ENCODE measurements around the gene SLC9A5. TPM values are rescaled to one million over a fixed set of nuclear protein-coding genes. Genes with fewer than 3 reads are reported as not detected.

The SLC9A5 gene
- total RNA-seq, 1 donor from 2014 or later: 0.79 TPM

- DNase-seq: no peak
Observed at GRCh38 chr16:67216612-67217490, 31.9 kb upstream of the SLC9A5 start.

- DNase-seq: no peak
Observed at GRCh38 chr16:67223992-67224391, 24.8 kb upstream of the SLC9A5 start.

DNA sequence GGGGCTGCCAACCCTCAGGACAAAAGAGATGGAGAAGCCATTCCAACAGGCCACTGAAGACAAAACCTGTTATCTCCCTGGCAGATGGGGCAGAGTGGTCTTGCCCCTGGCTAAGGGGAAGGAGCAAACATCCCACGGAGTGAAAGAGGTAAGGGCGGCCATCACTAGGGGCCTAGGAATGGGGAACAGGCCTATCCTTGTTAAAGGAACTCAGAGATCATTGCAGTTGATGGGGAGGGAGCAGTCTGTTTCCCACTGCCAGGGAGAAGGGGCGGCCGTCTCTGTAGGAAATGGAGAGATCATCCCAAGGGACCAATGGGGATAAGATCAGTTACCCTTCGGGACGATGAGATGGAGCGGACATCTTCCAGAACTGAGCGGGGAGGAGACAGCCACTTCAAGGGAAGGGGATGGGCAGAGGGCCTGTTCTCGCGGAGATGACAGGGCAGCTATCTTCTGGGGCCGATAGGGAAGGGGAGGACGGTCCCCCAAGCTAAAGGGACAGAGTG lies 22.4 kb upstream of the SLC9A5 start:
- DNase-seq: peak; percentile 44

- DNase-seq: peak; percentile 97
Observed at GRCh38 chr16:67226804-67227566, 21.8 kb upstream of the SLC9A5 start, which contains the start of gene TMEM208. Gene TMEM208, plus strand, starts transcription at chr16:67227130. Its CDS starts 89 bp downstream, at chr16:67227219.

DNA sequence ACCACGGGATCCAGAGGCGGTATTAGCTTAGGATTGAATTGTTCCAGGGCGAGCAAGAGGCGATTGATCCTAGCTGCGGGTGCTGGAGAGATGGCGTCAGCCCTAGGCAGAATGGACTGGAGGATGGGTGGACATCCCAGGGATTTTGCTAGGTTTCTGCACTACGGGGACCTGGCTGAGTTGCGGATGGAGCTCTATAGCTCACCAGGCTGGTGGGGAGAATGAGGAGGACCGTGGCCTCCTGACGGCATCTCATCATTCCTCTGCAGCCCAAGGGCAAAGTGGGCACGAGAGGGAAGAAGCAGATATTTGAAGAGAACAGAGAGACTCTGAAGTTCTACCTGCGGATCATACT lies 21.2 kb upstream of the SLC9A5 start:
- no peak for DNase-seq

GRCh38 chr16:67228034-67228785 lies 20.6 kb upstream of the SLC9A5 start:
- no peak for DNase-seq

DNA sequence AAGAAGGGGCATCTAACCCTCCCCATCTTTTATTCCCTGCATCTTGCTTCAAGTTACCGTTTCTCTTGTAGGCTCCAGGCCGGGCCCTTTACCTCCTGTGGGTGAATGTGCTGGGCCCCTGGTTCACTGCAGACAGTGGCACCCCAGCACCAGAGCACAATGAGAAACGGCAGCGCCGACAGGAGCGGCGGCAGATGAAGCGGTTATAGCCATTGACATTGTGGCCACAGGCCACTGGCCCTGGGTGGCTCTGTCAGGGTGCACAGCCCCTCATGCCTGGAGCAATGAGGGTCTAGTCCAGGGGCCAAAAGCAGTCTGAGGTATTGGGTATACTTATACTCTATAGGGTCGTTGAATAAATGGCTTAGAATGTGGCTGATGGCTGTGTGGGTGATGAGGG lies 19.9 kb upstream of the SLC9A5 start:
- DNase-seq: no peak

DNA sequence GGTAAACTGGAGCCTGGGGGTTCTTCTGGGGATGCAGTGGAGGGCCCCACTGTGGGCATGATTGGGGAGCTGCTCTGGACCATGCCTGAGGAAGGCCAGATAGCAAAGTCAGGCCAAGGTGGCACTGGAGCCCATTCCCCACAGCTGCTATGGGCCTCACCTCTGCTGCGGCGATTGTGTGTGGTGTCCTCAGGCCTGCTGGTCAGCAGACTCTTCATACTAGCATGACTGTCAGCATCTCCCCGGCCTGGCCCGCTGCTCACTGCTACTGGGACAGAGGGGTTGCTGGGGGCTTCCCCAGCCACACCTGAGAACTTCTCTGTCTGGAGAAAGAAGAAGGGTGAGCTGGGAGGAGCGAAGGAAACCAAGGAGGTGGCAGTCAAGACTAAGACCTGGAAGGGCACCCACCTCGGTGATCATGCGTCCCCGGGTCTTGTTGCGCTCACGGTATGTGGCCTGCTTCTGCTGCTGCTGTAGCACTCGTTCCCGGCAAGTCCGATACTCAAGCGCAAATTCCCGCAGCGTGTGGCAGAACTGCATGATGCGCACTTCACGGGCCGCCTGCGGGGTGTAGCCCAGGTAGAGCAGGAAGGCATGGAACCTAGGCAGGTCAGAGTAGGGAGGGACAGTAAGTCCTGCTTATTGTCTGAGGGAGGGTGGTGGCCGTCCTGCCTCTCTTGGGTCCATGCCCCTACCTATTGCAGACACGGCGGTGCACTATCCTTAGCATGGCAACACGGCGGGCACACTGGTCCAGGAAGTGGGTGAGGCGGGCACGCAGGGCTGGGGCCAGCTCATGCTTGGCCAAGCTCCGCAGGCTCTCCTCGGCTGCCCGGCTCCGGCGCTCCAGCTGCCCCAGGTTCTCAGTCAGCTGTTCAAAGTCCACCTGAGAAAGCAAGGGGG lies 18.6 kb upstream of the SLC9A5 start:
- no peak for DNase-seq

DNA sequence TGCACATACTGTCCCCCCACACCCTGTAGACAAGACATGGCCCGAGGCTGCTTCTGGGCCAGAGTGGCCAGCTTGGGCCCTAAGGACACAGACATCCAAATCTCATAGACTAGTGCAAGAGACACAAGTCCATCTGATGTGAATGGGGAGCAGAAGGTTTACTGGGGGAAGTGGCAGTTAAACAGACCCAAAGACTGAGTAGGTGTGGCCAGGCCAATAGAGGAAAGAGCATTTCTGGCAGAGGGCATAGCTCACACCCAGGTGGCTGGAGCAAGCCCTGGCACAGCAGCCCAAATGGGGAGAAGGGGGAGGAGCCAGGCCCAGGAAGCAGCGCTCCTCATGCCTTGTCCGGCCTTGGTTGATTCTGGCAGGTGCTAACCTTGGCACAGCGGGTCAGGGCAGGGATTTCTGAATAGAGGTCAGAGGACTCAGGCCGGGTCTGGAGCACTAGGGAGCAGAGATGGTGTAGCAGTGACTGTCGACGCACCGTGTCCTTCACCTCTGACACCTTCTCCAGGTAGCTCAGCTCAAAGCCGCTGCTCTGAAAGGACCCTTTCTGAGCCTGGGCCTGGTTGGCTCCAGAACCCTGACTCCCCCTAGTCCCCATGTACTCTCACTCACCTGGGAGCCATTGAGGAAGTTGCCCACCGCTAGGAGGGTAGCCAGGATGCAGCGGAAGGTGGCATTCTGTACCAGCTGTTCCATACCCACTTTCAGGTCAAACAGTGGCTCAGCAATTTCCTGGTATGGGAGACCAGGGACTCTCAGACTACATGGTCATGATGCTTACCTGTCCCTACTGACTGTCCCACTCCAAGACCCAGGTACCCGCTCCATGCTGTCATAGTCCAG lies 17.7 kb upstream of the SLC9A5 start:
- no peak for DNase-seq

DNA sequence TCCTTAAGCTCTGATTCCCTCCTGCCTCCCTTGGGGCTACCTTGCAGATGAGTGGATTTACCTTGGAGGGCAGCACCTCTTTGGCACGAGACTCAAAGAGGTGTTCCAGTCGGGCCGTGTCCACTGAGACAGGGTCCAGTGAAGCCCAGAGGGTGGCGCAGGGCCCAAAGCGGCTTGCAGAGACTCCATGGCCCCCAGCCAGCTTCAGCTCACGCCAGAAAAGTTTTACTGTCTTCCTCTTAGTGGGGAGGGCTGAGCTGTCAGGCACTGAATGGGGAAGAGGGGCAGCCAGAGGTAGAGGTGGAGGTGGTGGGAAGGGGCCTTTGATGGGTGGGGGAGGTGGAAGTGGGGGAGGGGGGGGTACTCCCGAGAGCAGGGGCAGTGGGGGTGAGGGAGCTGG lies 15.2 kb upstream of the SLC9A5 start:
- no peak for DNase-seq

DNA sequence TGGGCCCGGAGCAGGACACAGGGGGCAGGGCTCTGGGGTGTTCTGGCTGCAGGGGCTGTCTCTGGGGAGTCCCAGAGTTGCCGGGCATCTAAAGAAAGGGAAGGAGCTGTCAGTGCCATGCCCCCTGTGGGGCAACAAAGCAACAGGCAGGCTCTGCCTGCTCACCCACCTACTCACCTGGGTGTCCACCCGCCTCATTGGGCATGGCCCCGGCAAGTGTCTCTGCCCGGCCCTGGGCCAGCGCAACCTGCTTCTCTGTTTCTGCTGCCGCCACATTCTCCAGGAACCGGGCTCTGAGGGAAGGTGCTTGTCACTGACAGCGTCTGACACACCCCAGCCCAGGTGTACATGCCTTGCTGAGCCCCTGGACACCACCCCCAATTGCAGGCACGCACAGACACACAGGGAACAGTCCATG lies 14.6 kb upstream of the SLC9A5 start:
- DNase-seq: no peak

DNA sequence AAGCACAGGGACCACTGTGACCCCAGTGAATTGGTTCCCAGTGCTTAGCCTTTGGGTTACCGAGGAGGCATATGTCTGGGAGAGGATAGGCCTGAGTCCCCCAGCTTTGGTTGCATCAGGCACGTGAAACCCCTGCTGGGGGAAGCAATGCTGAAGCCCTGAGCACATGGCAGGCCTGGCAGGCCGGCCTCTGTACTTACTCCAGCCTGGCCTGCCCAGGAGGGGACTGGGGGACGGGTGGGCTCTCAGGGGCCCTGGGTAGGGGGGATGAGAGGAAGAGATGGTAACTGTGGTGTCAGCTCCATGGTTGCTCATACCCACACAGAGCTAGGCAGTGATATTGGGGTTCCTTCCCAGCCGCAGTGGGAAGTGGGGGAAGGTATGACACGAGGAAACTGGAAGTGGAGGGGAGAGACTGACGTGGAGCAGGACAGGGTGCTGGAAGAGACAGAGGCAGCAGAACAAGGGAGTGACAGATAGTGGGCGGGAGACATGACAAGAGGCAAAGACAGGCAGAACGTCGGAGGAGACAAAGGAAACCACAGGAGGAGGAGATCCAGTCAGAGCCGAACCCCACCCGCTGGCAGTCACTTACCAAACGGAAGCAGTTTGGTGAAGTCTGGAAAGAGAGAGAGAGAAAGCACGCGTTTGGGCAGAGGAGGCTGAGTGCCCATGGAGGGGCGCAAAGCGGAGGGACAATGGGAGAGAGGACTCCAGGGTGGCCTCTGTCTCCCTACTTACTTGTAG lies 12.8 kb upstream of the SLC9A5 start:
- no peak for DNase-seq

GRCh38 chr16:67236563-67237395 lies 12.0 kb upstream of the SLC9A5 start:
- no peak for DNase-seq

GRCh38 chr16:67237396-67238277 lies 11.1 kb upstream of the SLC9A5 start:
- no peak for DNase-seq

DNA sequence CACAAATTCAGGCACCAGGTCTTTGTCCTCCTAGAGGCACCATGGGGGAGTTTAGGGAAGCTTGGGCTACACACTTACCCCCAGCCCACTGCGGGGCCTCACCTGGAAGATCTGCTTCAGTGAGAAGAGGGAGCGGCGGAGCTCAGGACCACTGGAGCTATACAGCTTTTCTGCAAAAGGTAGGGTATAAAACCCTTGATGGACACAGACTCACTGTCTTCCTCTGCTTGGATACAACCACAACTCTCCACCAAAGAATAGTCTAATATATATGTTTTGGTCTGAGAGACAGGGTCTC lies 10.6 kb upstream of the SLC9A5 start:
- no peak for DNase-seq

DNA sequence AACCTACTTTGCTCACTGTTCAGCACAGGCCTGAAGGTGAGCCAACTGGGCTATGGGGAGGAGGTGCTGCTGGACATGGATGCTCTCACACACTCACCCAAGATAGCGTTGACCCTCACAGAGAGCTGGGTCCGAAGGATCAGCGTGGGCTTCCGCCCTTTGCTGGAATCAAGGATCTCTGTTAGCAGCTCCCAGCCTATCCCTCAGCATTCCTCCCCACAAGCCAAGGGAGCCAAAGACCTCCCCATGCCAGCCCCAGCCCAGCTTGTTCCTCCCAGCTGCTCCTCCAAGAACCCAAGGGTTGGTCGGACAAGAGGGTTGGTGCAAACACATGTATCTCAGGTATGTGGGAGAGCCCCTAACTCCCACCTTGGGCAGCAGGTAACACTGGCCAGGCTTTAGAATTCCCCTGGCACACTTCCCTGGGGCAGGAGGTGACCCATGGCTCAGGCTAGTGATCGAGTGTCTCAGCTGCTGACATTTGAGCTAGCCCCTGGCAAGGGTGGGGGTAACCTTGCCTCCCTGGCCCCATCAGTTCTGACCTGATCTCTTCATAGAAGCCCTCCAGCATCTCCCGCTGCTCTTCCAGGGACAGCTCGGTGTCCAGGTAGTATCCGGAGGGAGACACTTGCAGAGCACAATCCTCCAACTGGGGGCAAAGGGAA lies 9.8 kb upstream of the SLC9A5 start:
- no peak for DNase-seq

DNA sequence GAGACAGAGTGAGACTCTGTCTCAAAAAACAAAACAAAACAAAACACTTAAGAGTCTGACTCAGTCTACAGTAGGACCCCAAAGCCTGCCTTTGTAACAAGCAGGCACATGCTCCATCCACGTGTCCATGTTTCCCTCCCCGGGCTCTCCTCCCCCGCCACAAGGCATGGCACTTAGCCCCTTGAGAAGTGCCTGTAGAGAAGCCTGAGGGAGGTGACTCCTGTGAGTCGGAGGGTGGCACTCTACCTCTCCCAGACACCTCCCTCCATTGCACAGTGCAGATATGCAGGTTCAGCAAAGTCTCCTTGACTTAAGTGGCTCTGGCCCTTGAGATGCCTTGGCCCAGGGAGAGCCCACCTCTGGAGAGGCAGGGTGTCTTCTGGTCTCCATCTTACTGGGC lies 8.3 kb upstream of the SLC9A5 start:
- DNase-seq: no peak

Measured in skin of body (tissue), 2 donors.